ENCODE results near the gene PDGFD.

Gene PDGFD

DNA sequence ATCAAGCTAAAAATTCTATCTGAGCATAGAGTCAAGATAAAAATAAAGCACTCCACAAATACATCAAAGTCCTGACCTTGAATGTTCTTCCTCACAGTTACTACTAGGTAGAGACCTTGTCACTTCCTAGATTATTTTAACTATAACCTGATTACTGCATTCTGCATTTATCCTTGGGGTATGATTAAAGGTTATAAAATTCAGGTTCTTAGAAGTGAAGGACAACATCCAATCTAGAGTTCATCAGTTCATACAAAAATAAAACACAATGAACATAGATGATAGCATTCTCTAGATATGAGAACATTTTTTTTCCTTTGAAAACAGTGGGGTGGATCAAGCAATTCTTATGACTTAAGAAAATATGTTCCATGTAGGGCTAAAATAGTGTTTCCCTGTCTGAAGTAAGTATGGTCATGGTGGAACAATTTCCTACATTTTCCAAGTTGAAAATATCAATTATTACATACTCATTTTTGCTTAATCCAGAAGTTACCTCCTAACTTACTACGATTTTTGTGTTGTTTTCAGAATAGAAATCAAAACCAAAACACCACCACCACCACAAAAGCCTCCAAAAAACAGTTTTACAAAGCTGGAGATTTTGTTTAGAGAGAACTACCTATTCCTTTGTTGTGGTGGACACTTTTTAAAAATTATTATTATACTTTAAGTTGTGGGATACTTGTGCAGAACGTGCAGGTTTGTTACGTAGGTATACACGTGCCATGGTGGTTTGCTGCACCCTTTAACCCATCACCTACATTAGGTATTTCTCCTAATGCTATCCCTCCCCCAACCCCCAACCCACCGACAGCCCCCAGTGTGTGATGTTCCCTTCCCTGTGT, 239.6 kb downstream of the PDGFD start:
- no peak for DNase-seq (ENCODE audit: low read depth in 2 of 2, low spot score in 1 of 2)

- DNase-seq (ENCODE audit: low read depth in 2 of 2, low spot score in 1 of 2): no peak
These were observed 240.5 kb downstream of the PDGFD start for GRCh38 chr11:103923451-103923931.

DNA sequence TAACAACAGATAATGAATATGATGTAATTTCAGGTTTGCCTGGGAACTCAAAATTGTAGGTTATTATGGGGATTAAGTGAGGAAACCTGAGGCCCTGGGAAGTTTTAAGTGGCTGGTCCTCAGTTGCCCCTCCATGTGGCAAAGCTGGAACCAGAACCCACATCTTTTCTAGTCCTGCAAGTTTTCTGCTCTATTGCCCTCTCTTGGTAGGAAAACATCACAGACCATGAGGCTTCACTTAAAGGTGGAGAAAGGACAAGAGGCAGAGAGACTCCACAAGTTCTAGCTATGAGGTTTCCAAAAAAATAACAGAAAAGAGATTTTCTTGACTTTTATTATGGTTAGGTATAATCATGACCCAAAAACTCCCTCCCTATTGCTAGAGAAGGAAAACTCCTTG, 243.0 kb downstream of the PDGFD start:
- no peak for DNase-seq (ENCODE audit: low read depth in 2 of 2, low spot score in 1 of 2)

- no peak for DNase-seq (ENCODE audit: low read depth in 2 of 2, low spot score in 1 of 2)
These were observed 243.5 kb downstream of the PDGFD start for GRCh38 chr11:103920449-103920848.

DNA sequence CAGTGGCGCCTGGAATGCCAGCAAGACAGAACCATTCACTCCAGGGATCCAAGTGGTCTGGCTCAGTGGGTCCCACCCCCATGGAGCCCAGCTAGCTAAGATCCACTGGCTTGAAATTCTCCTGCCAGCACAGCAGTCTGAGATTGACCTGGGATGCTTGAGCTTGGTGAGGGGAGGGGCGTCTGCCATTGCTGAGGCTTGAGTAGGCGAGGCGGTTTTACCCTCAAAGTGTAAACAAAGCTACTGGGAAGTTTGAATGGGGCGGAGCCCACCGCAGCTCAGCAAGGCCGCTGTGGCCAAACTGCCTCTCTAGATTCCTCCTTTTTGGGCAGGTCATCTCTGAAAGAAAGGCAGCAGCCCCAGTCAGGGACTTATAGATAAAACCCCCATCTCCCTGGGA, 253.2 kb downstream of the PDGFD start:
- DNase-seq (ENCODE audit: low read depth in 2 of 2, low spot score in 1 of 2): no peak

GRCh38 chr11:103907548-103908455, 256.1 kb downstream of the PDGFD start:
- DNase-seq (ENCODE audit: low read depth in 2 of 2, low spot score in 1 of 2): no peak

GRCh38 chr11:103907136-103907535, 256.8 kb downstream of the PDGFD start:
- no peak for DNase-seq (ENCODE audit: low read depth in 2 of 2, low spot score in 1 of 2)

DNA sequence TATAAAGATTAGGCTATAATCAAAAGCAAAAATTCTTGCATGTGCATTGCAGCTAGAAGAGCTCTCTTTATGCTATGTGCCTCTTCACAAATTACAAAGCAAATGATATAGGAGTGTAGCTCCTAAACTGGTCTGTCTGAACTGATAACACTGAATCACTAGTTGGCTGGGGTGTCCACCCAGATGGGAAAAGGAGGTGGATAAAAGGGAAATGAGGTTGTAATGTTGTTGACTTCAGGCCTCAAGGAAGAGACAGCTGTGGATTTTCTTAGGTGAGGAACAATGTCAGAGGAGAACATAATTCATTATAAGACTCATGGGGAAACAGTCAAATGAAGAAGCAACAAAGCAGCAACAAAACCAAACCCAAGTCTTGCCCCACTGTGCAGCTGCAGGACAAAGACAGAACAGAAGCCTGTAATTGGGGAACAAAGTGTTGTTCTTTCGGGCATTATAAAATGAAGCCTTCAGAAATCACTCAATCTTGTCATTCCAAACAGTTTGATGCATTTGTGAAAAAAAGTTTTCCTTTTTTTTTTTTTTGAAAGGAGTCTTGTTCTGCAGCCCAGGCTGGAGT, 257.6 kb downstream of the PDGFD start:
- no peak for DNase-seq (ENCODE audit: low read depth in 2 of 2, low spot score in 1 of 2)

GRCh38 chr11:103904324-103904667, 259.7 kb downstream of the PDGFD start:
- no peak for DNase-seq (ENCODE audit: low read depth in 2 of 2, low spot score in 1 of 2)

- DNase-seq (ENCODE audit: low read depth in 2 of 2, low spot score in 1 of 2): no peak
These were observed 260.2 kb downstream of the PDGFD start for GRCh38 chr11:103903621-103904323.

- no peak for DNase-seq (ENCODE audit: low read depth in 2 of 2, low spot score in 1 of 2)
These were observed 261.0 kb downstream of the PDGFD start for GRCh38 chr11:103902994-103903393.

DNA sequence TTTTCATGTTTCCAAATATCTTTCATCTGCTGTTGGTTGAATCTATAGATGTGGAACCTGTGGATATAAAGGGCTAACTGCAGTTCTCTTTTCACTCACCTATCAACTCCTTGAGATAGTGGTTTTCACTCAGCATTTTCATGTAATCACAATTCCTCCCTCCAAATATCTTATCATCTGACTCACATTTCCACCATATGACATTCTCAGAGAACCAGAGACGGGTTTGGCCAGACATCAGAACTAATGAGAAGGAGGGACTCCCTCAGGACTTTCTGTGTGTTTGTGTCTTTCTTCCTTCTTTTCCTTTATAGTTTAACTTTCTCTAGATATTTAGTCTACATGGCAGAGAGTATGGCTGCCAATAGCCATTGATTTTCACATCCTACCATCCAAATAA, 262.3 kb downstream of the PDGFD start:
- no peak for DNase-seq (ENCODE audit: low read depth in 2 of 2, low spot score in 1 of 2)

GRCh38 chr11:103898577-103899336, 265.2 kb downstream of the PDGFD start:
- no peak for DNase-seq (ENCODE audit: low read depth in 2 of 2, low spot score in 1 of 2)

DNA sequence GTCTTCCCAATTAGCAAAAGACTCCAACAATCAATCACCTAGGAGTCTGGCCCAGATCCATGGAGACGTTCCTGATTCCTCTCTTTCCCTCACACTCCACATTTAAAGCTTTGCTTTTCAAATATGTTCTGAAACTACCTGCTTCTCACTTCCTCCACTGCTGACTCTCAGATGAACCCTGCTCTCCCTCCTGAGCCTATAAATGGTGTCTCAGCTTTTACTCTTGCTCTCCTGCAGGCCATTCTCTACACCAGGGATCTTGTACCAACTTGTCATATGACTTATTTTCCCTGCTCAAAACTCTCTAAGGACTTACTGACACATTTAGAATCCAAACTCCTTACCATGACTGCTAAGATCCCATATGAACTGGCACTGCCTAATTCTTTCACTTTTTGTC, 265.9 kb downstream of the PDGFD start:
- DNase-seq (ENCODE audit: low read depth in 2 of 2, low spot score in 1 of 2): no peak

DNA sequence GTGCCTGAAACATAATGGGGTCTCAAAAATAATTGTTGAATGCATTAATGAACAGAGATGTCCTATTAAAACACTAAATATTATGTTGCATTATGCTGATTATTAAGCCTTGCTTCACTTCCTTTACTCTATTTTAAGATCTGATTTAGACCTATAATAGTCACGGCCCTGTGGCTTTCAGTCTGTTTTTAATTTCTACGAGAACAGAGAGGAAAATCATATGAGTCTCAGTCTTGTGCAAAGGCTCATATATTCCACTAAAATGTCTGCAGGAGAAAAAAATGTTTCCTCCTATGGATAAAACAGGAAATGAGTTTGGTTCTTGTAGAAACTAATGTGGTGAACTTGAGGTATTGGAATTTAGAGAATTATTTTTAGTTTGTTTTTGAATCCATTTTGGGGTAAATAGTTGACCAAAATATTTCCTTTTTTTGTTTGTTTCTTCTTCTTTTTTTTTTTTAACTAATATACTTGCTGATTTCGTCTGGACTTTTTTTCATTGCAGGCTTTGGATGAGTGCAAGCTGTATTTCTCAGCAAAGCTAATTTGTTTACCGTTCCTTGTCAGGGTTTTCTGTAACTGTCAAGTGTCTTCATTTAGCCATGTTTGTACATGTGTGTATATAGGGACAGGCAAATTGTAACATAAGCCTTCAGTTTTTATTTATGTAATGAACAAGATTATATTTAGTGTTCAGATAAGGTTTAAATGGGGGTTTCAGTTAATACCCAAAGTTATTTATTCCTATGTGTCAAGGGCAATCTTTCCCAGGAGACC, 266.6 kb downstream of the PDGFD start:
- DNase-seq (ENCODE audit: low read depth in 2 of 2, low spot score in 1 of 2): no peak

GRCh38 chr11:103895106-103895505, 268.8 kb downstream of the PDGFD start:
- no peak for DNase-seq (ENCODE audit: low read depth in 2 of 2, low spot score in 1 of 2)

- no peak for DNase-seq (ENCODE audit: low read depth in 2 of 2, low spot score in 1 of 2)
These were observed 269.3 kb downstream of the PDGFD start for GRCh38 chr11:103894673-103895072.

DNA sequence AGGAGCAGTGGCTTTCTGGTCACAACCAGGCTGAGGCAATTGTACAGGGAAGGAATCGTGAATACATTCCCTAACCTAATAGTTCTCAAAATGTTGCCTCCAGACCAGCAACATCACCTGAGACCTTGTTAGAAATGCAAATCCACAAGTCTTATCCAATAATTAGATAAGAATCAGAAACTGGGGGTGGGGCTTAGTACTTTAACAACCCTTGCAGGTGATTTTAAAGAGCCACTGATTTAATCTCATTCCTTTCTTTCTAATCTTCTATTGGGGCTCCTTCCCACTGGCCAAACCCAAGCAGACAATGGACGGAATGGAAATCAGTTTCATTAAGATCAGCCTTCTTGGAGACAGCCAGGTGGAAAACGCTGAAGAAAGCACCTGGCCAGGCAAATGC, 269.9 kb downstream of the PDGFD start:
- no peak for DNase-seq (ENCODE audit: low read depth in 2 of 2, low spot score in 1 of 2)

- no peak for DNase-seq (ENCODE audit: low read depth in 2 of 2, low spot score in 1 of 2)
These were observed 270.6 kb downstream of the PDGFD start for GRCh38 chr11:103893371-103893770.

DNA sequence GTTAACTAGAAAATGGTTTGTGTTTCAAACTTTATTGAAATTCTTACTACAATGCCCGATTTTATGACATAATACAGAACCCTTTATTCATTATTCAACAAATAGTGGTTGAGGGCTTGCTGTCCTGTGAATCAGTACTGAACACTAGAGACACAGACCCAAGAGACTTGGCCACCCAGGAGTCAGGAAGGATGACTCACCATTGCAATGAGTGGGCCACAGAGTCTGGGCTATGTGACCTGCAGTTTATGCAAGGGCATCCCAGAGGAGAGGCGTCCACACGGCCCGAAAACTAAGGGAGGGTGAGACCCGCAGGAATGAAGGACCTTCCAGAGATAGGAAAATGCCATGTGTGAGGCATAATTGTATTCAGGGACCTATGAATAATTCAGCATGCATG, 271.3 kb downstream of the PDGFD start:
- DNase-seq (ENCODE audit: low read depth in 2 of 2, low spot score in 1 of 2): no peak
